Endothelial cell of umbilical vein (primary cell): ENCODE results near the gene TMPRSS3. TPM values are rescaled to one million over a fixed set of nuclear protein-coding genes. Genes with fewer than 3 reads are reported as not detected.
A peak's percentile ranks its signal among the peaks of the same experiment; 100 is the strongest.

Experiments
- BruUV-seq: library from RNA; stranded (reverse); fragments of 400-500 nt; replicated peaks from 2 replicates; lab custom pipeline; 2021; lab: Mats Ljungman, UMichigan
- CTCF ChIA-PET: fragments of 300-600, 350-600 bp; sonication (Branson Sonifier 250); formaldehyde crosslinking; loops from one replicate; lab custom pipeline; 2021; ENCODE audit warnings: antibody characterized with exemption, inconsistent platforms; lab: Charles Lee
- POLR2A ChIA-PET: fragments of 300-600, 350-600 bp; sonication (Branson Sonifier 250); formaldehyde crosslinking; loops from one replicate; lab custom pipeline; 2021; ENCODE audit warnings: antibody characterized with exemption, inconsistent platforms; lab: Charles Lee
- DNase-seq: peaks from one replicate; pipeline ENCODE4 v3.0.0-alpha.2; 2011; ENCODE audit warnings: low read depth, low spot score
- FAIRE-seq: peaks from 2 replicates; lab custom pipeline; 2011; peaks lifted over from hg19 to GRCh38; lab: Jason Lieb, UNC
- H2AFZ ChIP-seq: 2 replicates; pipeline ENCODE4 v1.6.0; 2012; ENCODE audit warnings: low read depth, low read length, control low read depth, inconsistent platforms
- H3K27ac ChIP-seq: 2 replicates; pipeline ENCODE4 v1.5.1; 2011; ENCODE audit warnings: low read depth, mild to moderate bottlenecking, control low read depth, low read length, moderate library complexity; ENCODE audit not compliant: insufficient read depth
- H3K27me3 ChIP-seq, 2 experiments: 2 replicates each; pipeline versions ENCODE4 v1.6.0 to v1.6.1; 2011; ENCODE audit warnings: low read length in 2 of 2, mixed read lengths in 1 of 2; ENCODE audit not compliant: control insufficient read depth in 2 of 2, insufficient read depth in 2 of 2
- H3K36me3 ChIP-seq, 2 experiments: 2 replicates in 1 of 2; 3 replicates in 1 of 2; pipeline ENCODE4 v1.5.1; 2011; ENCODE audit warnings: low read length in 2 of 2, mild to moderate bottlenecking in 1 of 2, moderate library complexity in 1 of 2; ENCODE audit not compliant: control insufficient read depth in 2 of 2, insufficient read depth in 2 of 2; ENCODE audit errors: extremely low read depth in 1 of 2
- H3K4me1 ChIP-seq: 3 replicates; pipeline ENCODE4 v1.5.1; 2011; ENCODE audit warnings: mild to moderate bottlenecking, low read length; ENCODE audit not compliant: control insufficient read depth, insufficient read depth; ENCODE audit errors: extremely low read depth
- H3K4me2 ChIP-seq: 2 replicates; pipeline ENCODE4 v1.6.1; 2011; ENCODE audit warnings: low read length, control low read depth, mixed read lengths; ENCODE audit not compliant: insufficient read depth
- H3K4me3 ChIP-seq, 3 experiments: fragments of 200-600 bp in 1 of 3; sonication (generic), shearing (Covaris generic) in 1 of 3; replicated peaks in 1 of 3; 2 replicates each; pipeline ENCODE4 v1.5.1; 2011 to 2016; ENCODE audit warnings: control low read depth in 3 of 3, low read length in 3 of 3, mild to moderate bottlenecking in 2 of 3, inconsistent platforms in 1 of 3, low read depth in 1 of 3, moderate library complexity in 1 of 3; ENCODE audit not compliant: insufficient read depth in 1 of 3
- H3K79me2 ChIP-seq: 2 replicates; pipeline ENCODE4 v1.6.0; 2012; ENCODE audit warnings: low read length, inconsistent platforms; ENCODE audit not compliant: control insufficient read depth, insufficient read depth
- H3K9ac ChIP-seq: replicated peaks from 2 replicates; pipeline ENCODE3; 2011; ENCODE audit warnings: low read length, control low read depth; ENCODE audit not compliant: insufficient read depth; ENCODE audit errors: extremely low read depth
- H3K9me1 ChIP-seq: replicated peaks from 3 replicates; pipeline ENCODE4 v1.6.0; 2011; ENCODE audit warnings: mild to moderate bottlenecking, low read length; ENCODE audit not compliant: control insufficient read depth, insufficient read depth; ENCODE audit errors: extremely low read depth
- H3K9me3 ChIP-seq: replicated peaks from 2 replicates; pipeline ENCODE4 v1.5.1; 2012; ENCODE audit warnings: low read length, inconsistent platforms; ENCODE audit not compliant: control insufficient read depth, insufficient read depth
- H4K20me1 ChIP-seq: replicated peaks from 2 replicates; pipeline ENCODE3; 2011; ENCODE audit warnings: mild to moderate bottlenecking, low read length; ENCODE audit not compliant: control insufficient read depth, insufficient read depth; ENCODE audit errors: extremely low read depth
- EZH2 ChIP-seq: IDR thresholded peaks from 2 replicates; pipeline ENCODE4 v1.6.1; 2012; ENCODE audit warnings: borderline replicate concordance, low read depth, mild to moderate bottlenecking, moderate library complexity, low read length, inconsistent platforms; ENCODE audit not compliant: severe bottlenecking
- FOS ChIP-seq: IDR thresholded peaks from 2 replicates; pipeline ENCODE4 v1.6.1; 2011; ENCODE audit warnings: mild to moderate bottlenecking, low read length, moderate library complexity, borderline replicate concordance; ENCODE audit not compliant: insufficient read depth
- GATA2 ChIP-seq: IDR thresholded peaks from 2 replicates; pipeline ENCODE4 v1.7.0; 2011; ENCODE audit warnings: low read depth, mild to moderate bottlenecking, moderate library complexity, mixed read lengths, low read length; ENCODE audit not compliant: insufficient read length, insufficient read depth
- JUN ChIP-seq: IDR thresholded peaks from 2 replicates; pipeline ENCODE4 v1.6.1; 2011; ENCODE audit warnings: borderline replicate concordance, low read depth; ENCODE audit not compliant: insufficient read length, insufficient read depth
- MYC ChIP-seq: IDR thresholded peaks from one replicate; pipeline ENCODE4 v1.6.1; 2011; ENCODE audit warnings: mild to moderate bottlenecking, low read depth, low read length
- POLR2A ChIP-seq: IDR thresholded peaks from 2 replicates; pipeline ENCODE4 v1.6.1; 2012; ENCODE audit warnings: low read depth, mild to moderate bottlenecking, control low read depth, low read length
- POLR2AphosphoS5 ChIP-seq: IDR thresholded peaks from 2 replicates; pipeline ENCODE4 v1.6.1; 2012; ENCODE audit warnings: low read depth, mild to moderate bottlenecking, control low read depth, low read length, moderate library complexity; ENCODE audit not compliant: insufficient read depth
- dilution Hi-C: fragments of 300-500 bp; cut with MboI; formaldehyde crosslinking; loops from one replicate; pipeline ENCODE4 v1.15.0; 2019; ENCODE audit warnings: low sequenced_read_pairs; ENCODE audit not compliant: extremely low pct_ligation_motif_present
- intact Hi-C: fragments of 100-400 bp; cut with micrococcal nuclease; formaldehyde crosslinking; loops from one replicate; pipeline ENCODE4 v1.10.0; 2022
- polyA plus RNA-seq, 4 experiments: library from polyadenylated mRNA; depleted of rRNA in 3 of 4; stranded (reverse) in 3 of 4; unstranded in 1 of 4; fragments of >200 nt; gene quantifications; 2 replicates each; pipeline versions ENCODE4 v1.2.1 to v1.2.3, GENCODE V29; 2011 to 2012; ENCODE audit warnings: missing spikeins in 1 of 4
- total RNA-seq: library from RNA; stranded (reverse); gene quantifications from 2 replicates; pipeline ENCODE4 v1.2.3, GENCODE V29; 2021
- TF ChIP-seq, protein P1 (sequence below), 2 donors: IDR thresholded peaks; 1 replicate in 1 of 2; 2 replicates in 1 of 2; pipeline ENCODE4 v1.5.1; 2011; ENCODE audit warnings: low read length in 2 of 2, mild to moderate bottlenecking in 2 of 2, moderate library complexity in 2 of 2, control low read depth in 1 of 2, inconsistent platforms in 1 of 2, low read depth in 1 of 2; ENCODE audit not compliant: insufficient read depth in 1 of 2; ENCODE audit errors: extremely low read depth in 1 of 2
- TF ChIP-seq, protein P2 (sequence below): IDR thresholded peaks from 2 replicates; pipeline ENCODE4 v1.6.1; 2011; ENCODE audit not compliant: insufficient read depth, insufficient read length

TMPRSS3 gene
- total and polyA plus RNA-seq, 2 donors (not counting 3 experiments of a cell fraction or from before 2014, with no cell fraction given), result not detected

DNA sequence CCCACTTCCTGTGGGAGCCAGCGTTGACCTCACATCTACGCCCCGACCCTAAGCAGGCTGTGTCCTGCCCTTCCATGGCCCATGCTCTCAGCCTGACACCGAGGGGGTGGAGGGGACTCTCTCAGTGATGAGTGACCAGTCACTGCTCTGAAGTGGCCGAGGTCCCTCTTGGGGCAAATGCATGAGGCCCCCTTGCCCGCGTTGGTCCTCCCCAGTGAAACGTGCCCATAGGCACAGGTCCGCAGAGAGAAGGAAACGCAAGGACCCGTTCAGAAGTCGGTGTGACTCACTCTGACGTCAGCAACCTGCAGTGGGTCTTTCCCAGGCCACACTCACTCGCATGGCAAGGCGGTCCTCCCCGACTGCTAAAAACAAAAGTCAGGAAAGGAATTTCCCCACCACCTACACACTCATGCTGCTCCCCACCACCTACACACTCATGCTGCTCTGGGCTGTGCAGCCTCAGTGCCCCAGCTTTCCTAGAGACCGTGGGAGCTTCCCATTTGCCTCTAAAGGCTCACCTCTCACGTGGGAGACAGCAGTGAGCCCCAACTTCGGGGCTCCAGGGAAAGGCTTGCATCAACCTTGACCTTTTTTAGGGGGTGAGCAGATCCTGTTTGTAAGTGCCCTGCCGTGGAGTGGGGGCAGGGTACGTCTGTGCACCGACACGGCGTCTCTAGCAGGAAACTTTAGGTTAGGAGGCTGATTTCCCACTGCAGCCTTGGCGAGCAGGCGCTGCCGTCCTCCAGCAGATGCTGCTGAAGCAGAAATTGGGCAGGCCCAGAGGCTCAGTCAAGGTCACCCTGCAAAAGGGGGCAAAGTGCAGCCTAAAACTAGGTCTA, 19.3 kb upstream of the TMPRSS3 start:
- POLR2A ChIA-PET, result no interaction called here
- no peak overlapping the region for H3K9ac ChIP-seq
- no peaks in the 10 kb centered on the region for H3K9me3 ChIP-seq
- no peak overlapping the region for H3K4me3 ChIP-seq
- FAIRE-seq, result no peak
- H3K4me1 ChIP-seq, result no peaks in the 10 kb centered on the region
- no peaks in the 10 kb centered on the region for H4K20me1 ChIP-seq
- intact Hi-C loops, result no loop called here
- no TSS peak for BruUV-seq
- peaks cover 3 to 10% of the 10 kb centered on the region in 2 experiments for H3K27me3 ChIP-seq
- no peaks in the 10 kb centered on the region for H3K36me3 ChIP-seq
- no peak overlapping the region for H2AFZ ChIP-seq
- no peak overlapping the region for H3K27ac ChIP-seq
- H3K4me2 ChIP-seq, result no peak overlapping the region
- dilution Hi-C loops, result no loop called here
- no peaks in the 10 kb centered on the region for H3K9me1 ChIP-seq
- no peak for TF ChIP-seq MYC
- no peak for TF ChIP-seq JUN
- DNase-seq, result peak; percentile 16
- CTCF ChIA-PET, result no interaction called here
- H3K79me2 ChIP-seq, result no peaks in the 10 kb centered on the region

DNA sequence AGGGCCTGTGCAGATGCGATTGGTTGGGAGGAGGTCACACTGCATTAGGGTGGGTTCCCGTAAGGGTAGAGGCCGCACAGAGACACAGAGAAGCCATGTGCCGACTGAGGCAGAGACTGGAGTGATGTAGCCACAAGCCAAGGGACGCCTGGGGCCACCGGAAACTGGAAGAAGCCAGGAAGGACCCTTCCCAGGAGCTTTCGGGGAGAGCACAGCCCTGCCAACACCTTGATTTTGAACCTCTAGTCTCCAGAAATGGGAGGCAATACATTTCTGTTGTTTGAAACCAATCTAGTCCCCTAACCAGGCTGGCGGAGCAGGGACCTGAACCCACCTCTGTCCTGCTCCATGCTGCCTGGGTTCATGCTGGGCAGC, 18.7 kb upstream of the TMPRSS3 start:
- no peaks in the 10 kb centered on the region for H3K9me1 ChIP-seq
- H3K27ac ChIP-seq, result no peak overlapping the region
- H2AFZ ChIP-seq, result no peak overlapping the region
- H3K27me3 ChIP-seq, result peaks cover 3 to 10% of the 10 kb centered on the region in 2 experiments
- DNase-seq, result no peak
- no peaks in the 10 kb centered on the region for H3K4me1 ChIP-seq
- no peak overlapping the region for H3K4me2 ChIP-seq
- H3K36me3 ChIP-seq, result no peaks in the 10 kb centered on the region
- H3K9me3 ChIP-seq, result no peaks in the 10 kb centered on the region
- FAIRE-seq, result no peak
- ChIA-PET POLR2A (no interaction called here), CTCF (no interaction called here)
- no peak for TF ChIP-seq POLR2AphosphoS5
- no peak for TF ChIP-seq FOS
- no peak for TF ChIP-seq JUN
- TF ChIP-seq GATA2, result no peak
- TF ChIP-seq POLR2A, result no peak
- TF ChIP-seq, protein P1, sequence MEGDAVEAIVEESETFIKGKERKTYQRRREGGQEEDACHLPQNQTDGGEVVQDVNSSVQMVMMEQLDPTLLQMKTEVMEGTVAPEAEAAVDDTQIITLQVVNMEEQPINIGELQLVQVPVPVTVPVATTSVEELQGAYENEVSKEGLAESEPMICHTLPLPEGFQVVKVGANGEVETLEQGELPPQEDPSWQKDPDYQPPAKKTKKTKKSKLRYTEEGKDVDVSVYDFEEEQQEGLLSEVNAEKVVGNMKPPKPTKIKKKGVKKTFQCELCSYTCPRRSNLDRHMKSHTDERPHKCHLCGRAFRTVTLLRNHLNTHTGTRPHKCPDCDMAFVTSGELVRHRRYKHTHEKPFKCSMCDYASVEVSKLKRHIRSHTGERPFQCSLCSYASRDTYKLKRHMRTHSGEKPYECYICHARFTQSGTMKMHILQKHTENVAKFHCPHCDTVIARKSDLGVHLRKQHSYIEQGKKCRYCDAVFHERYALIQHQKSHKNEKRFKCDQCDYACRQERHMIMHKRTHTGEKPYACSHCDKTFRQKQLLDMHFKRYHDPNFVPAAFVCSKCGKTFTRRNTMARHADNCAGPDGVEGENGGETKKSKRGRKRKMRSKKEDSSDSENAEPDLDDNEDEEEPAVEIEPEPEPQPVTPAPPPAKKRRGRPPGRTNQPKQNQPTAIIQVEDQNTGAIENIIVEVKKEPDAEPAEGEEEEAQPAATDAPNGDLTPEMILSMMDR (IDR thresholded peaks at IDR 0.05; ENCODE audit: extremely low read depth in 1 of 2, insufficient read depth in 1 of 2, low read depth in 1 of 2, low read length in 2 of 2), result no peak
- no peak for TF ChIP-seq EZH2
- TF ChIP-seq MYC, result no peak
- TF ChIP-seq, protein P2, sequence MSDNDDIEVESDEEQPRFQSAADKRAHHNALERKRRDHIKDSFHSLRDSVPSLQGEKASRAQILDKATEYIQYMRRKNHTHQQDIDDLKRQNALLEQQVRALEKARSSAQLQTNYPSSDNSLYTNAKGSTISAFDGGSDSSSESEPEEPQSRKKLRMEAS, result no peak
- H4K20me1 ChIP-seq, result no peaks in the 10 kb centered on the region
- intact Hi-C loops, result no loop called here
- dilution Hi-C loops, result no loop called here
- no TSS peak for BruUV-seq
- no peaks in the 10 kb centered on the region for H3K79me2 ChIP-seq
- H3K4me3 ChIP-seq, result no peak overlapping the region
- no peak overlapping the region for H3K9ac ChIP-seq
